Embryonic facial prominence (tissue), 1 donor: Measurements from ENCODE around the gene ATRIP.

Experiments used
- DNase-seq: peaks from one replicate; pipeline ENCODE4 v3.0.0-alpha.2; 2016; ENCODE audit errors: extremely low spot score

The ATRIP gene

GRCh38 chr3:48423883-48424695, 22.4 kb upstream of the ATRIP start:
- DNase-seq = no peak

DNA sequence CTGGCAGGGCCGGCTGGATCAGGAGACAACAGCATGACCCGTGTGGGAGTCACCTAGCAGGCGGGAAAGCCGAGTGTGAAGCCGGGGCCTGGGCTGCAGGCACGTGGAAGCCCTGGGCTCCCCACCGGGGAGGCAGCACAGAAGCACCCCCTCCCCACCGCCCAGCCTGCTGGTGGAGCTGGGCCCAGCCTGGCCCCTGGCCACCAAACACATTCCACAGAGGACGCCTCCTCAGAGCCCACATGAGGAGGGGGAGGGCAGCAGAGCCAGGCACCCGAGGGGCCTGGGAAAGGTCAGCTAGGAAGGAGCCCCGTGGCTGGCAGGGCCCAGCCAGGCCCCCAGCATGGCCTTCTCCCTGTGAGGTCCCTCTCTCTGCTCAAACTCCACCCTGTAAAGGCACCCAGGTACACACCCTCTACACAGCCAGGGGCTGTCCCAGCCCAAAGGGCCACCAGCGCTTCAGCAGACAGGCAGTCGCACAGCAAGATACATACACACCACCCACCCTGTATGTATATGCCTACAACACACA, 21.2 kb upstream of the ATRIP start:
- DNase-seq = no peak

DNA sequence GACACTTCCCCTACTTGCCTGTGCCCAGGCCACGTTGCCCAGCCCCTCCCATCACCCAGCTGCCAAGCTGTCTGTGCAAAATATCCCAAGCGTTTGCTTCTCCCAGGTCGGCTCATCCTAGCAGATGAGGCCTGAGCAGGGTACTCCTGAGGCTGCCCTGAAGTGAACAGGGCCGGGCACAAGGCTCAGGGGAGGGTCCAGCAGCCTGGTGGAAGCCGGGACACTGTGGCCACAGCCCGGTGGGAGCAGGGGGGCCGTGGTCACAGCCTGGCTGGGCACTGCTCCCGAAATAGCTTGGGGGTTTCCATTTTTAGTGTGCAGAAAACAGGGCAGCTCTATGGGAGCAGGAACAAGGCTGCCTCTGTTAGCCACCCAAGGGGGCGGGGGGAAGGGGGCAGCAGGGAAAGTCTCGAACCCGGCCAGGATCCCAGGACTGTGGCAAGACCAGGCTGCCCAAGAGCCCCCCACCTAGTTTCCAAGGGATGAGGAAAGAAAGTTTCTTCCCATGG, 20.1 kb upstream of the ATRIP start:
- DNase-seq = no peak

GRCh38 chr3:48426944-48427629, 19.4 kb upstream of the ATRIP start:
- no peak for DNase-seq

- no peak for DNase-seq
Measured at GRCh38 chr3:48427630-48427962, 18.9 kb upstream of the ATRIP start.

GRCh38 chr3:48428088-48428571, 18.4 kb upstream of the ATRIP start:
- DNase-seq = no peak

- DNase-seq = no peak
Measured at GRCh38 chr3:48428572-48429316, 17.8 kb upstream of the ATRIP start.

- DNase-seq = no peak
Measured at GRCh38 chr3:48429317-48429959, 17.1 kb upstream of the ATRIP start.

DNA sequence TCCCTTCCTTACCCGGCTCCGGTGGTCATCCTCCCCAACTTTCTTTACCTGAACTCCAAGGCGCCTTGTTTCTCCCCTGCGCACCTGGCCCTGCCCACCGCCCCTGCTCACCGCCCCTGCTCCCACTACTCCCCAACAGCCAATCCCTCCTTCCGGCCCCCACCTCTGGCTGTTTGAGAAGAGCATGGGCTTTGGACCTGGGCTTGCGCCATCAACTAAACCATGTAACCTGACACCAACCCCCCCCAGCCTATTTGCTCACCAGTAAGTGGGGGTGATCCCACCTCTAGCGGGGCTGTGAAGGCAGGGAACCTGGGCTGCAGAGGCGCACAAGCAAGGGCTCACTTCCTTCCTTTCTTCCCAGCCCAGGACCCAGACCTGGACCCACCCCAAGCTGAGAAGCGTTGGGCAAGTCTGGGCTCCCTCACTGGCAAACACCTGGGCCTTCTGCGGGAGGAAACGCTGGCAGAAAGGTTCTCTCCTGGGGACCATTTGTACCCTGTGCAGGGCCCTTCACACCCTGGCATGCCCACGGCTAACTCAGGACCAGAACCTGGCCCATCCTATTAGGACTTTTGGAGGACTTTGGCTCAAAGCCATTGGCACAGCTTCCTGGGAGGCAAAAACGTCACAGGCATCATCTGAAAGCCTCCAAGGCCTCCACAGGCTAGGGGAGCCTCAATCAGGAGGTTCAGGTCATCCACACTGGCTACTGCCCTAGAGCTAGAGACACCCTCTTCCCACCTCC, 16.4 kb upstream of the ATRIP start, which contains the start of gene PLXNB1:
PLXNB1 (minus strand) TSS at position 127 of the 748 bp plus-strand sequence. CDS start 5,475 bp downstream, outside the sequence.
- peak; percentile 55 for DNase-seq

- no peak for DNase-seq
Measured at GRCh38 chr3:48430708-48431101, 15.8 kb upstream of the ATRIP start.

DNA sequence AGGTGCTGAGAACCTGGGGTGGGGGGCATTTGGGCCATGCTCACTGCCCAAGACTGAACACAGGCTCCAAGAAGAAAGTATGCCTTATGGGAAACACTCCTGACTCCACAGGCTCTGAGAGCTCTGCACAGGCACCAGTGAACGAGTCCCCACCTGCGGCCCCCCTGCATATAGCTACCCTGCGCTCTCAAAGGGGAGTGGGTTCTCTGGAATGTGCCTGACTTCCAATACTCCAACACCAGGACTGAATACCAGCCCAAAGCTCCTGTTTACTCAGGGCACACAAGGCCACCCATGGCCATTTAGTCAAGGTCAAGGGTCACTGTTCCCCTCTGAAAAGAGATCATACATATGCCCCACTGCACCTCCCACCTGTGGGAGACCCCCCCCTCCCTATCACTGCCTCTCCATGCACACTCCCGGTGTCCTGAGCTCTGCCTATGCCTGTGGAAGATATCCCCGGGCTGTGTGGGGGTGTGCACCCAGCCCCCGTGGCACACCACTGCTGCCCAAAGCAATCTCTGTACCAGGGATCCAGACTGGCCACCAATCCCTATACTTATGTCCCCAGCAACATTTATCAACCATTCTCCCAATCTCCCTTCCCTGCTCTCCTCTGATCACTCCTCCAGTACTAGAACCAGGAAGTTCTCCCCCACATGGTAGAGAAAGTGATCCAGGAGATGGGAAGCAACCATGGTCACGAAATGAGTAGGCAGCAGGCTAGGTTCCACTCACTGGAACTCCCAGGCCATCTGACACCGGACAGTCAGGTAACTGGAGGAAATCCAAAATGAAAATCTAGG, 15.1 kb upstream of the ATRIP start:
- no peak for DNase-seq

GRCh38 chr3:48432411-48433371, 13.8 kb upstream of the ATRIP start:
- no peak for DNase-seq

DNA sequence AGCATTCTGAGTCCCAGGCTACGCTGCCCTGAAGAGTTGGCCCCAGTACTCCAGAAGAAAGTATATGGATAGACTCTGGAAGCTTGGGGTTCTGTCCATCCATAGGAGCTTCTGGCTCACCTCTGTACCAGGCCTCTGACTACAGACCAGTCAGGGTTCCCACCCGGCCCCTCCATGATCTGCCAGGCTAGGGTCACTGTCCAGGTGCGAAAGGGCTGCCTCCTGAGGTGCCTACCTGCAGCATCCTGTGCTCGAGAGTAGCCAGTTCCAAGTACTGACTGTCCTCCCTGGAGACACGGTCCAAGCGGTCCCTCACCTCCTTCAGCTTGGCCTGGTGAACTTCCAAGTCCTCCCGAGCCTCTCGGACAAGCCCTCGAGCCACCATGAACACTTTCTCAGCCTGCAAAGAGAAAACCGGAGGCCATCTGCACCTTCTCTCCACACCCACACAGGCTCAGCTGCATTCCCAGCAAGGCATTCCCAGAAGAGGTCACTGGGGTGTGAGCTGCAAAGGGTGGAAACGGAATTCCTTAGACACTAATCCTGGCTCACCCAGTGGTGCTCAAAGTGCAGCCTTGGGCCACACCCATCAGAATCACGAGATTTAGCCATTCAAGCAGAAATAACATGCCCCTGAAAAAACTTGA, 12.9 kb upstream of the ATRIP start:
- DNase-seq = no peak

GRCh38 chr3:48434591-48435222, 11.8 kb upstream of the ATRIP start:
- DNase-seq = no peak

DNA sequence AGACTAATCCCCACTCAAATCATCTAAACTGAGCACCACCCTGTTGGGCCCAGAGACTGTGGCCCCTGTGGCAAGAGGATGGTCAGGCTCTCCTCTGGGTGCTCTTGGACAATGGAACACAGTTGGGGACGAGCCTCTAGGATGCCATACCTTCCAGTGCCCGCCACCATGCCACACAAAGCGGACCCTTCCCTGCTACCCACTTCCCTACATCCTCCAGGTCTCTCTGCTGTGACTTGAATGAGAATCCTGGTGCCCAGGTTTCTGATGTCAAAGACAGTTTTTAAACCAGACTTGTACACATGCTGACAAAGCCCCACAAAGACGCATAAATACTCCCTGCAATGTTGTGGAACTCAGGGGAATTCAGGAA, 11.3 kb upstream of the ATRIP start:
- no peak for DNase-seq

- DNase-seq = no peak
Measured at GRCh38 chr3:48435774-48436476, 10.6 kb upstream of the ATRIP start.

DNA sequence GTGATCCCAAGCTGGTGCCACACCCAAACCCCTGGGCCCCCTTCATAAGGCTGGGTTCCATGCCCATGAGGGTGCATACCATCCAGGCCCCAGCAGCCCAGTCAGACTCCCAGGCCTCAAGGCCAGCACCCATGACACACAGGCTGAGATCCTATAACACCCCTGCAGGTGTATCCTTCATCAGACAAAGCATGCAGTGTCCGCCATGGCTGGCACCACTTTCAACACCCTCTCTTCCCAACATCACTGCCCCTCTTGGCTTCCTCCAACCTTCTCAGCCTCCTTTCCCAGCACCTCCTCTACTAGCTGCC, 10.1 kb upstream of the ATRIP start:
- DNase-seq = no peak
